Measurements from ENCODE around the gene FNTB. TPM values are rescaled to one million over a fixed set of nuclear protein-coding genes. Genes with fewer than 3 reads are reported as not detected.

The FNTB gene
- total RNA-seq, 1 donor from 2014 or later: 21.6 TPM

GRCh38 chr14:65072937-65073336, 86.2 kb downstream of the FNTB start:
- TF ChIP-seq CTCF (IDR thresholded peaks at IDR 0.05): no peak
- DNase-seq (ENCODE audit: low spot score): no peak
- Mint-ChIP-seq H3K27ac (ENCODE audit: unreplicated experiment) (no peak overlapping the region), H3K9me3 (ENCODE audit: low read depth) (no peaks in the 10 kb centered on the region), H3K27me3 (ENCODE audit: low read depth) (no peaks in the 10 kb centered on the region), H3K36me3 (ENCODE audit: low read depth) (peaks cover 26% of the 10 kb centered on the region), H3K4me3 (ENCODE audit: unreplicated experiment) (no peak overlapping the region), H3K4me1 (ENCODE audit: low read depth) (peaks cover 17% of the 10 kb centered on the region)

- no peak overlapping the region for H3K27ac Mint-ChIP-seq (ENCODE audit: unreplicated experiment)
- no peaks in the 10 kb centered on the region for H3K9me3 Mint-ChIP-seq (ENCODE audit: low read depth)
- no peak overlapping the region for H3K4me3 Mint-ChIP-seq (ENCODE audit: unreplicated experiment)
- H3K27me3 Mint-ChIP-seq (ENCODE audit: low read depth): no peaks in the 10 kb centered on the region
- peaks cover 17% of the 10 kb centered on the region for H3K4me1 Mint-ChIP-seq (ENCODE audit: low read depth)
- H3K36me3 Mint-ChIP-seq (ENCODE audit: low read depth): peaks cover 24% of the 10 kb centered on the region
- TF ChIP-seq CTCF (IDR thresholded peaks at IDR 0.05): no peak
- no peak for DNase-seq (ENCODE audit: low spot score)
These were observed 87.0 kb downstream of the FNTB start for GRCh38 chr14:65073605-65074201.

GRCh38 chr14:65074449-65075150, 87.9 kb downstream of the FNTB start:
- Mint-ChIP-seq H3K4me3 (ENCODE audit: unreplicated experiment) (no peak overlapping the region), H3K4me1 (ENCODE audit: low read depth) (peaks cover 17% of the 10 kb centered on the region), H3K36me3 (ENCODE audit: low read depth) (peaks cover 28% of the 10 kb centered on the region), H3K9me3 (ENCODE audit: low read depth) (no peaks in the 10 kb centered on the region), H3K27ac (ENCODE audit: unreplicated experiment) (no peak overlapping the region), H3K27me3 (ENCODE audit: low read depth) (no peaks in the 10 kb centered on the region)
- no peak for DNase-seq (ENCODE audit: low spot score)
- TF ChIP-seq CTCF (IDR thresholded peaks at IDR 0.05): no peak

- H3K27ac Mint-ChIP-seq (ENCODE audit: unreplicated experiment): no peak overlapping the region
- peaks cover 17% of the 10 kb centered on the region for H3K4me1 Mint-ChIP-seq (ENCODE audit: low read depth)
- no peak for DNase-seq (ENCODE audit: low spot score)
- peaks cover 34% of the 10 kb centered on the region for H3K36me3 Mint-ChIP-seq (ENCODE audit: low read depth)
- no peaks in the 10 kb centered on the region for H3K9me3 Mint-ChIP-seq (ENCODE audit: low read depth)
- no peak overlapping the region for H3K4me3 Mint-ChIP-seq (ENCODE audit: unreplicated experiment)
- no peaks in the 10 kb centered on the region for H3K27me3 Mint-ChIP-seq (ENCODE audit: low read depth)
- no peak for TF ChIP-seq CTCF (IDR thresholded peaks at IDR 0.05)
These were observed 89.1 kb downstream of the FNTB start for GRCh38 chr14:65075628-65076325.

GRCh38 chr14:65077318-65077717, 90.6 kb downstream of the FNTB start:
- no peak for TF ChIP-seq CTCF (IDR thresholded peaks at IDR 0.05)
- peaks cover 17% of the 10 kb centered on the region for H3K4me1 Mint-ChIP-seq (ENCODE audit: low read depth)
- no peak overlapping the region for H3K4me3 Mint-ChIP-seq (ENCODE audit: unreplicated experiment)
- H3K36me3 Mint-ChIP-seq (ENCODE audit: low read depth): peaks cover 42% of the 10 kb centered on the region
- H3K27ac Mint-ChIP-seq (ENCODE audit: unreplicated experiment): no peak overlapping the region
- no peaks in the 10 kb centered on the region for H3K9me3 Mint-ChIP-seq (ENCODE audit: low read depth)
- H3K27me3 Mint-ChIP-seq (ENCODE audit: low read depth): no peaks in the 10 kb centered on the region
- no peak for DNase-seq (ENCODE audit: low spot score)
